ENCODE measurements around the gene LSMEM2.

LSMEM2 gene

DNA sequence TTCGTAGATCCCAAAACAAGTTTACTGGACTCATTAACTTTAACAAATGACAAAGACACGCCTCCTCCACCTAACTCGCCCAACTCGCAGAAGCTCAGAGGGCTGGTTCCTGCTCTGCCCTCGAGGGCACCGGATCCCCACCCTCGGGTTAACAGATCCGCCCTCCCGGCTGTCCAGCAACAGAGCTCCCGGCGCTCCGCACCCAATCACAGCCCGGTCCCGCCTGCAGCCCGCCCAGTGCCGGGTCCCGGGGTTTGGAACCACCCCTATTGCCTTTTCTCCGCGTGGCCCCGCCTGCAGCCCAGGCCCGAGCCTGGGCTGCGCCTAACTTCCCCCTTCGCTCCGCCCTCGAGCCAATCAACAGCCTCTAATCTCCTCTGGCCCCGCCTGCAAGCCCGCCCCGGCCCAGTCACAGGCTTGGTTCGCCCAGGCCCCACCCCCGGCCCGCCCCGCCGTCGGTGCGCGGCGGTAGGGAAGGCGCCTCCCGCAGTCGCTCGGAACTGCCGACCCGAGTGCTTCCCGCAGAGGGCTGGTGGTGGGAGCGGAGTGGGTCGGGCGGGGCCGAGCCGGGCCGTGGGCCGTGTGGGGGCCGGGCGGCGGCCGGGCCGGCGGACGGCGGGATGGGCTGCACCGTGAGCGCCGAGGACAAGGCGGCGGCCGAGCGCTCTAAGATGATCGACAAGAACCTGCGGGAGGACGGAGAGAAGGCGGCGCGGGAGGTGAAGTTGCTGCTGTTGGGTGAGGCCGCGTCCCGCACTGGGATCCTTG, 43.0 kb upstream of the LSMEM2 start, which contains the start of gene GNAI2:
TSS of gene GNAI2 (plus strand) at position 489 of the 768 bp plus-strand sequence. CDS start at position 621, 132 bp downstream.
- DNase-seq (ENCODE audit: low read depth) = peak; percentile 97
- peak within 1 kb of the TSS; percentile 94 for H3K4me3 ChIP-seq (replicated peaks; ENCODE audit: low read depth, low read length)
- TF ChIP-seq, protein P1, sequence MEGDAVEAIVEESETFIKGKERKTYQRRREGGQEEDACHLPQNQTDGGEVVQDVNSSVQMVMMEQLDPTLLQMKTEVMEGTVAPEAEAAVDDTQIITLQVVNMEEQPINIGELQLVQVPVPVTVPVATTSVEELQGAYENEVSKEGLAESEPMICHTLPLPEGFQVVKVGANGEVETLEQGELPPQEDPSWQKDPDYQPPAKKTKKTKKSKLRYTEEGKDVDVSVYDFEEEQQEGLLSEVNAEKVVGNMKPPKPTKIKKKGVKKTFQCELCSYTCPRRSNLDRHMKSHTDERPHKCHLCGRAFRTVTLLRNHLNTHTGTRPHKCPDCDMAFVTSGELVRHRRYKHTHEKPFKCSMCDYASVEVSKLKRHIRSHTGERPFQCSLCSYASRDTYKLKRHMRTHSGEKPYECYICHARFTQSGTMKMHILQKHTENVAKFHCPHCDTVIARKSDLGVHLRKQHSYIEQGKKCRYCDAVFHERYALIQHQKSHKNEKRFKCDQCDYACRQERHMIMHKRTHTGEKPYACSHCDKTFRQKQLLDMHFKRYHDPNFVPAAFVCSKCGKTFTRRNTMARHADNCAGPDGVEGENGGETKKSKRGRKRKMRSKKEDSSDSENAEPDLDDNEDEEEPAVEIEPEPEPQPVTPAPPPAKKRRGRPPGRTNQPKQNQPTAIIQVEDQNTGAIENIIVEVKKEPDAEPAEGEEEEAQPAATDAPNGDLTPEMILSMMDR (IDR thresholded peaks at IDR 0.05; ENCODE audit: low read length, missing control alignments) = no peak

DNA sequence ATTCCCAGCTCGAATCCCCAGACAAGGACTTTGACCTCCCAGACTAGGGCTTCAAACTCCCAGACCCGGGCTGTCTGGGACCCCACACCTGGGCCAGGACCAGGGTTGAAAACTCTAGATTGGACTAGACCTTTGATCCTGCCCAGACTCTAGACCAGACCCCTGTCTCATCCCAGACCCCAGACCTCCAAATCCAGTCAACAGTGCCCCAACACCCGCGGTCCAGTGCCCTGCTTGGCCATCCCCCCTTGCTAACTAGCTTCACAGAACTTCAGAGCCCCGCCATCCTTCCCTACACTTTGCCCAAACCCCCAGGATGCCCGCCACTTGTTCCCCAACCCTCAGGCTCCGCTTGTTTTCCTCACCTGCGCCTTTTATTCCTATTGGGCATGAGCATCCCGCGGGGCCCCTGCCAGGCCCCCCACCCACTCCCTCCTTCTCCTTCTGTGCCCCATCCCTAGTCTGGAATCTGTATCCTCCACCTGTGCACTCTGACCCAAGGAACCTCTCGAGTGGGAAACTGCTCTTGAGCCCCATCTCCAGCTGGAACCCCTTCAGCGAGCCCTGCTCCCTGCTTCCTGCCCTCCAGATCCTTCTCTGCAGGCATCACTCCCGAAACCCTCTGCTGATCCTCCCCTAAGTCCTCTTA, 42.3 kb upstream of the LSMEM2 start:
- TF ChIP-seq, protein P1 (IDR thresholded peaks at IDR 0.05; ENCODE audit: low read length, missing control alignments) = no peak
- DNase-seq (ENCODE audit: low read depth) = no peak
- H3K4me3 ChIP-seq (replicated peaks; ENCODE audit: low read depth, low read length) = peak overlapping the region; percentile 94

DNA sequence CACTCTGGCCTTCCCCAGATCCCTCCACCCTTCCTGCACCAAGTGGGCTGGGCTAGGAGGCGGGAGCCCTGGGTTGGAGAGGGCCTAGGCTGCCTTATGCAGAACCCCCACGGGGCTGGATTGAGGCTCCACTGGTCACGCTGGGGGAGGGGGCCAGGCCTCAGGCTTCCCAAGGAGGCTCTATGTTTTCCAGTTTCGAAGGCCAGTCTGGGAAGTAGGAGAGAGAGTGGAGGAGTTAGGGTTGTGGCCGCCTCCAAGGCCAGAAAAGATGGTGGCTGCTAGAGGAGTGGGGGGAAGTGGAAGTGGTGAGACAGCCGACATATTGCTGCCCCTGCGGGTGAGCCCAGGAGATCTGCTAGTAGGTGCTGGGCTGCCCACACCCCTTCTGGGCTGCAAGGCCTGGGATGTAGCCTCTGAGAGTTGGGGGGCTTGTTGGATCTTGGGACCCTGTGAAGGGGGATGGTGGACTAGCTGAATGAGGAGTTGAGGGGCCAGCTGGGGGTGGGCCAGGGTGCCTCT, 41.7 kb upstream of the LSMEM2 start:
- TF ChIP-seq, protein P1 (IDR thresholded peaks at IDR 0.05; ENCODE audit: low read length, missing control alignments) = no peak
- H3K4me3 ChIP-seq (replicated peaks; ENCODE audit: low read depth, low read length) = peak overlapping the region; percentile 94
- peak; percentile 62 for DNase-seq (ENCODE audit: low read depth)

DNA sequence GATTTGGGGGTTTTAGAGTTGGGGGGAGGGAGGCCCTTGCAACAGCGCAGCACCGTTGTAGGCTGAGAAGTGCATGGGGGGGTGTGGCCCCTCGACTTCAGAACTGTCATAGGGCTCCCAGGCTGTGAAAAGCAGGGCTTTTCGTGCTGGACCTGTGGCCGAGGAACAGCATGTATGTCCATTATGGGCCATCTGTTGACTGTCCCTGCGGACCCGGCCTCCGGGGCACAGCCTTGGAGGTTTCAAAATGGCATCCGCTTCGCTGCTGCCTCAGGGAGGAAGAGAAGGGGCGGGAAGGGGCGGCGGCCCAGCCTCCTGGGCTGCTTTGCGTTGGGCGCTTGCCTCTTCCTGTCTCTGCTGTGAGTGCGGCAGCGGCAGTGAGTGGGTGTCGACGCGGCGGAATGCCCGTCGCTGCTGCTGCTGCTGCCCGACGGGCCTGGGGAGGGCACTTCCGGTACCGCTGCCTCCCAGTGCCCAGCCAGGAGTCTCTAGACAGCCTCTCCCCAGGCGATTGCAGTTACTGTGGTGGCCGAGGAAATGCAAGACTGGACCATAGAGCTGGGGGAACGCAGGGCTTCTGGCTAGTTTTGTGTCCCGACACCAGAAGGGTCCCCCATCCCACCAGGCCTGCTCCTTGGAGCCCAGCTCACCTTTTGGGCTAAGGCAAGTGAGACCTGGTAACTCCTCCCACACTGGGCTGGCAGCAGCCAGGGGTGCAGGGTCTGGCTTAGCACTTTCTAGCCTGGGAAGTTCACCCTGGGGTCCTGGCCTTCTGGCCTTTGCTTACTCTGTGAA, 40.9 kb upstream of the LSMEM2 start:
- peak; percentile 82 for DNase-seq (ENCODE audit: low read depth)
- TF ChIP-seq, protein P1 (IDR thresholded peaks at IDR 0.05; ENCODE audit: low read length, missing control alignments) = no peak
- peak overlapping the region; percentile 94 for H3K4me3 ChIP-seq (replicated peaks; ENCODE audit: low read depth, low read length)

DNA sequence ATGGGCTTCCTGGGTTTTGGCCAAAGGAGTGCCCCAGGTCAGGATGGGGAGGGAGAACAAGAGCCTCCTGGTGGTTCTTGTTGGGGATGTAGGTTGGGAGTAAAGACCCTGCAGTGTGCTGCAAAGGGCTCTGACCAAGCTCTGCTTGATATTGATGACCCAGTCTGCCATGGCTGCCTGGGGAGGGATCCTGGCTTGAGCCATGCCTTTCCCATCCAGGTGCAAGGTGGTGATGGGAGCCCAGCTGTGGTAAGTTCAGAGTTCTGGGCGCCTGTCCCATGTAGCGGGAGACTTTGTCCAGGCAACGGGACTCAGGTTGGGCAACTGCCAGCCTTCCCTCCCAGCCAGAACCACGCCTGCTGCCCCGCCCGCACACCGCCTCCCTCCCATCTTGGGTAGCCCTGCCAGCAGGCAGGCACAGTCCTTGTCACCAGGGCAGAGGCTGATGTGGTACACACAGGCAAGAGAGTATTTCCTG, 40.3 kb upstream of the LSMEM2 start:
- H3K4me3 ChIP-seq (replicated peaks; ENCODE audit: low read depth, low read length) = peak overlapping the region; percentile 94

DNA sequence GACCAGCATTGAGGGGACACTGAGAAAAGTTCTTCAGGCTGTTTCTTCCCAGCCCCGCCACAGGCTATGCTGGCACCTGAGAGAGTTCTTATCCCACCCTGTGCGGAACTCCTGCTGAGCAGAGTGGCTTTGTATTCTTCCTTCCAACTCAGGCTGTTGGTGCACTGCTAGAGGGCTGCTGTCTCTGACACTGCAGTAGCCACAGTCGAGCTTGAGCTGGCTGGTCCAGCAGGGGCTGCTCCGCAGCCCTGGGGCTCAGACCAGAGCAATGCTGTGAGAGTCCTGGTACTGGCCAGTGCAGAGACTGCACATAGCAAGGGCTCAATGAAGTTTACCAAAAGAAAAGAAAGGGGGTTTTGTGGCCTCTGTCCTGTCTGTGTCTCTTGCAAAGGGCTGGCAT, 39.2 kb upstream of the LSMEM2 start:
- TF ChIP-seq, protein P1 (IDR thresholded peaks at IDR 0.05; ENCODE audit: low read length, missing control alignments) = no peak
- no peak for DNase-seq (ENCODE audit: low read depth)
- H3K4me3 ChIP-seq (replicated peaks; ENCODE audit: low read depth, low read length) = no peak overlapping the region

More for the DNA sequence above, 40.3 kb upstream of the LSMEM2 start:
- no peak for DNase-seq (ENCODE audit: low read depth)
- TF ChIP-seq, protein P1 (IDR thresholded peaks at IDR 0.05; ENCODE audit: low read length, missing control alignments) = no peak
